Transverse colon (tissue), 4 donors: ENCODE measurements around the gene HOXB5. TPM values are rescaled to one million over a fixed set of nuclear protein-coding genes. Genes with fewer than 3 reads are reported as not detected.
A peak's percentile ranks its signal among the peaks of the same experiment; 100 is the strongest.

Source experiments
- DNase-seq: peaks from one replicate; pipeline ENCODE4 v3.0.0-alpha.2; 2019
- H3K27ac ChIP-seq, 4 donors: fragments of 200-600 bp; sonication (generic); 2 replicates each; pipeline ENCODE4 v1.5.1; 2016 to 2018; ENCODE audit warnings: inconsistent platforms in 4 of 4
- H3K27me3 ChIP-seq: fragments of 200-600 bp; sonication (generic); 2 replicates; pipeline ENCODE4 v1.5.1; 2017; ENCODE audit warnings: inconsistent platforms
- H3K36me3 ChIP-seq, 4 donors: fragments of 200-600 bp; sonication (generic); 2 replicates each; pipeline ENCODE4 v1.5.1; 2017 to 2019; ENCODE audit warnings: inconsistent platforms in 4 of 4
- H3K4me1 ChIP-seq, 4 donors: fragments of 200-600 bp; sonication (generic); 2 replicates each; pipeline ENCODE4 v1.5.1; 2017 to 2020; ENCODE audit warnings: inconsistent platforms in 4 of 4
- H3K4me3 ChIP-seq, 4 donors: fragments of 200-600 bp; sonication (generic); 1 replicate in 1 of 4; 2 replicates in 3 of 4; pipeline versions ENCODE4 v1.5.1 to v1.6.1; 2017 to 2019; ENCODE audit warnings: inconsistent platforms in 4 of 4
- H3K9me3 ChIP-seq, 2 donors: fragments of 200-600 bp; sonication (generic); 2 replicates each; pipeline ENCODE4 v1.5.1; 2017 to 2019; ENCODE audit warnings: inconsistent platforms in 2 of 2
- EP300 ChIP-seq: sonication (generic); formaldehyde crosslinking; IDR thresholded peaks from one replicate; pipeline ENCODE4 v1.6.1; 2017; ENCODE audit warnings: antibody characterized with exemption, low read depth
- POLR2A ChIP-seq: fragments of 450-650 bp; IDR thresholded peaks from one replicate; pipeline ENCODE4 v1.6.1; 2016; ENCODE audit warnings: antibody characterized with exemption, mild to moderate bottlenecking, moderate library complexity
- POLR2AphosphoS5 ChIP-seq, 3 donors: sonication (generic); formaldehyde crosslinking; IDR thresholded peaks; one replicate each; pipeline ENCODE4 v1.6.1; 2016; ENCODE audit warnings: antibody characterized with exemption in 3 of 3
- WGBS, 2 donors: methylation state at CpG; one replicate each; pipeline ENCODE4 v1.1.5; 2018; ENCODE audit warnings: low coverage in 1 of 2; 5-methylcytosine and 5-hydroxymethylcytosine counted together
- in situ Hi-C, 4 donors: fragments of 200-750 bp; cut with MboI; loops; one replicate each; pipeline versions ENCODE4 v1.15.0 to v1.15.1; 2017; ENCODE audit warnings: low sequenced_read_pairs in 3 of 4, low pct_ligation_motif_present in 1 of 4, low pct_unique_long_range_greater_than_20kb in 1 of 4
- intact Hi-C: fragments of 100-400 bp; cut with DNase I; formaldehyde crosslinking; loops from one replicate; pipeline ENCODE4 v1.15.1; 2023; ENCODE audit warnings: low total_unique reads
- total RNA-seq, 4 donors: library from RNA; depleted of rRNA; stranded (reverse); fragments of >200 nt; gene quantifications; one replicate each; pipeline ENCODE4 v1.1.0, GENCODE V29; 2016
- TF ChIP-seq, protein P1 (sequence below), 5 experiments: fragments of 200-600 bp in 3 of 5; fragments of 450-650 bp in 2 of 5; sonication (generic) in 3 of 5; IDR thresholded peaks; 1 replicate in 2 of 5; 2 replicates in 3 of 5; pipeline ENCODE4 v1.5.1; 2016 to 2017; ENCODE audit warnings: antibody characterized with exemption in 5 of 5, inconsistent platforms in 3 of 5, mild to moderate bottlenecking in 2 of 5, moderate library complexity in 1 of 5

The HOXB5 gene
- total RNA-seq, 4 donors from 2014 or later, result 10.5 to 35.4 (median 18.7) TPM

DNA sequence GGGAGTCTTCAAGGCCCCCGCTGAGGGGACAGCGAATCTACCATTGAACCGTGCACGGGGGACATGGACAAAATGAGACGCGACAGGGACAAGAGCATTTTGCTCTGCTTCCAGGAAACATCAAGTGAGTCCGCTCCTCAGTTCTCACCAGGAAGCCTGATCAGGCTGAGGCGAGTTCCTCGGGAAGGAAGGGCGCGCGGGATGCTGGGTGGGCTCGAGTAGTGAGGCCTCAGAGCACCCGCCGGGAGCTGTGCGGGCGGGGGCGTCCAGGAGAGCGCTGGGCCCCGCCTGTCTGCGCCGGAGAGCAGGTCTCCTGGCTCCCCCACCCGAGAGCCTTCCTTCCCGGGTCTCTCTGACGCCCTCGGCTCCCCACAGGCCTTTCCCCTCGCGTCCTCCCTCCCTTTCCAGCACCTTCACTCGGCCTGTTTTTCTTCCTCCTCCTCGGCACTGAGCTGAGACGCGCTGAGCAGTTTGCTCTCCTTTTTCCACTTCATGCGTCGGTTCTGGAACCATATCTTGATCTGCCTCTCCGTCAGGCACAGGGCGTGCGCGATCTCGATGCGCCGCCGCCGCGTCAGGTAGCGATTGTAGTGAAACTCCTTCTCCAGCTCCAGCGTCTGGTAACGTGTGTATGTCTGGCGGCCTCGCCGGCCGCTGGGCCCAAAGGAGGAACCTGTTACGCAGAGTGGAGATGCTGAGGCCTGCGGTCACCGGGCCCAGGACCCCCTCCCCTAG lies 2.6 kb upstream of the HOXB5 start:
- no peak for DNase-seq
- Histone ChIP-seq H3K4me1 (peaks cover 15 to 91% (median 50%) of the 10 kb centered on the region in 4 donors), H3K27me3 (peaks cover 5% of the 10 kb centered on the region), H3K36me3 (peaks cover 0 to 5% (median 0%) of the 10 kb centered on the region in 4 donors), H3K9me3 (no peaks in the 10 kb centered on the region), H3K27ac (peak overlapping the region; percentile 89 to 95 (median 92)), H3K4me3 (peak overlapping the region; percentile 26 to 57 (median 44))
- intact Hi-C loops (loop anchor here (5.0 kb wide), 1 partner anchor 244 kb away; no protein-coding TSS in a partner anchor), in situ Hi-C loops (loop anchor here in 2 of 4 donors (10.0 kb wide), 2 partner anchors 101 to 251 kb away; no protein-coding TSS in a partner anchor)
- 31 to 50% methylated on average over 9 to 50 of the region's 54 CpGs for WGBS, 2 donors
- TF ChIP-seq EP300 (no peak), POLR2AphosphoS5 (IDR thresholded peaks at IDR 0.05) (no peak), POLR2A (no peak)
- TF ChIP-seq, protein P1, sequence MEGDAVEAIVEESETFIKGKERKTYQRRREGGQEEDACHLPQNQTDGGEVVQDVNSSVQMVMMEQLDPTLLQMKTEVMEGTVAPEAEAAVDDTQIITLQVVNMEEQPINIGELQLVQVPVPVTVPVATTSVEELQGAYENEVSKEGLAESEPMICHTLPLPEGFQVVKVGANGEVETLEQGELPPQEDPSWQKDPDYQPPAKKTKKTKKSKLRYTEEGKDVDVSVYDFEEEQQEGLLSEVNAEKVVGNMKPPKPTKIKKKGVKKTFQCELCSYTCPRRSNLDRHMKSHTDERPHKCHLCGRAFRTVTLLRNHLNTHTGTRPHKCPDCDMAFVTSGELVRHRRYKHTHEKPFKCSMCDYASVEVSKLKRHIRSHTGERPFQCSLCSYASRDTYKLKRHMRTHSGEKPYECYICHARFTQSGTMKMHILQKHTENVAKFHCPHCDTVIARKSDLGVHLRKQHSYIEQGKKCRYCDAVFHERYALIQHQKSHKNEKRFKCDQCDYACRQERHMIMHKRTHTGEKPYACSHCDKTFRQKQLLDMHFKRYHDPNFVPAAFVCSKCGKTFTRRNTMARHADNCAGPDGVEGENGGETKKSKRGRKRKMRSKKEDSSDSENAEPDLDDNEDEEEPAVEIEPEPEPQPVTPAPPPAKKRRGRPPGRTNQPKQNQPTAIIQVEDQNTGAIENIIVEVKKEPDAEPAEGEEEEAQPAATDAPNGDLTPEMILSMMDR (IDR thresholded peaks at IDR 0.05), result no peak

DNA sequence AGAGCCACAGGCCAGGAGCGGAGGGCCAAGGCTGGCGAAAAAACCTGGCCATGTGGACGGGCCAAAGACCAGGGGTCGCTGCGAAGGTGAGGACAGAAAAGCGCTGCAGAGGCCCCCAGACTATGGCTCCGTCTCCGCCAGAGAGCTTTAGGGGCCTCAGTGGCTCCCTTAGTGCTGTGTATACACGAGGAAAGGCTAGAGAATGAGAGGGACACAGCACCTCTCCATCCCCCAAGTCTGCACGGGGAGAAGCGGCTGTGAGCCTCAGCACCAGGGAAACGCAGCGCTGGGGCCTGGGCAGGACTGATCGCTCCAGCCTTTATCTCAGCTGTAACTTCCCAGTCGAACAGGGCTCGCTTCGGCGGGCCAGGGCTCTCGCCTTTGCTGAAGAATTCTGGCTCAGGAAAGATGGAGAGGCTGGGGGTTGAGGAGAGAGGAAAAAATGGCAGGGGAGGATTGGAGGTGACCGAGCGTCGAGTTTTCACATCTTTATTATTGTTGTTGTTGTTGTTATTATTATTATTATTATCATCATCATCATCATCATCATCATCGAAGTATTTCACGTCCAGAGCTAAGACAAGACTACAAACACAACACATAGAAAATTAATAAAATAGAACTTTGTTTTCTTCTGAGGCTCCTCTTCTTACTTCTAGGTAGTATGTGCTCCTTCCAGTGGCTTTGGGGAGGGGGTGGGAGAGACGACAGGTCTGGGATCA lies 1.9 kb upstream of the HOXB5 start:
- H3K36me3 ChIP-seq, result peaks cover 0 to 5% (median 0%) of the 10 kb centered on the region in 4 donors
- no peak for DNase-seq
- TF ChIP-seq EP300 (no peak), POLR2AphosphoS5 (IDR thresholded peaks at IDR 0.05) (no peak), POLR2A (no peak)
- TF ChIP-seq, protein P1 (IDR thresholded peaks at IDR 0.05), result no peak
- H3K4me1 ChIP-seq, result peaks cover 15 to 91% (median 50%) of the 10 kb centered on the region in 4 donors
- H3K27me3 ChIP-seq, result peaks cover 5% of the 10 kb centered on the region
- in situ Hi-C loops, result loop anchor here in 2 of 4 donors (10.0 kb wide), 2 partner anchors 101 to 251 kb away; no protein-coding TSS in a partner anchor
- intact Hi-C loops, result loop anchor here (5.0 kb wide), 1 partner anchor 243 kb away; no protein-coding TSS in a partner anchor
- peak overlapping the region; percentile 89 to 95 (median 92) for H3K27ac ChIP-seq
- H3K9me3 ChIP-seq, result no peaks in the 10 kb centered on the region
- H3K4me3 ChIP-seq, result peak overlapping the region in 2 of 4 donors; percentile 45 to 64
- 66 to 76% methylated on average over 12 to 25 of the region's 25 CpGs for WGBS, 2 donors

DNA sequence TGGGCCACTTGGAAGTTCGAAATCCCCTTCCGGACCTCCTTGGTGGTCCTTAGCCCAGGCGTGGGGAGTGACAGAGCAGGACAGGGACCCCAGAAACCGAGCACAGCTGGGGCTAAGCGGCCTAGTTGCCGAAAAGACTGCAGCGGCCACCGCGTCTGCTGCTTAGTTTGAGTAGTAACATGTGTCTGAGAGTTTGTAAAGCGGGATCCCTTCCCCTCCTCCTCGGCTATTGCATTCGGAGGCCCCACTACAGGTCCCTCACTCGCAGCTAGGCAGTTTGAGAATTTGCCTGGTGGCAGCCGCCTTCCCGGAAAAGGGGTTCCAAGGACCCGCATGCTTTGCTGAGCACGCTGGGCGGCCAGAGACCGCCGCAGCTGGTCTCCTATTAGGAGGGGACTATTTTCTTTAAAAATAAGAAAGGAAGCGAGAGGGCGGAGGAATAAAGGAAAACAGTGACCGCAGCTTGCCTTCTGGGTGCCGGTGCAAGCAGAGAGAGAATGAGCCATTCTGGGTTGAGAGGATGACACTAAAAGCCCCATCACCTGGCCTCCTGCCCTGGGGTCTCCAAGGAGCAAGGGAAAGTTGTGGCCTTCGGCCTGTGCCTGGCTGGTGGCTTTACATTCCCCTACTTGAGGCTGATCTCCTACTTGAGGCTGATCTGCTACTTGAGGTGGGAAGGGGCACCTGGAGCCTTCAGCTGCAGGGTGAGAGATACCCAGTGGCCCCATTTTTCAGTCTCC lies 1.1 kb upstream of the HOXB5 start:
- H3K27ac ChIP-seq, result peak overlapping the region; percentile 89 to 95 (median 92)
- no peaks in the 10 kb centered on the region for H3K9me3 ChIP-seq
- H3K36me3 ChIP-seq, result peaks cover 0 to 5% (median 0%) of the 10 kb centered on the region in 4 donors
- TF ChIP-seq POLR2AphosphoS5 (IDR thresholded peaks at IDR 0.05) (no peak), EP300 (no peak), POLR2A (no peak)
- TF ChIP-seq, protein P1 (IDR thresholded peaks at IDR 0.05), result no peak
- H3K27me3 ChIP-seq, result peaks cover 5% of the 10 kb centered on the region
- in situ Hi-C loops (loop anchor here in 2 of 4 donors (5.0 to 10.0 kb wide), 3 partner anchors 100 to 250 kb away; no protein-coding TSS in a partner anchor), intact Hi-C loops (loop anchor here (5.0 kb wide), 1 partner anchor 242 kb away; no protein-coding TSS in a partner anchor)
- 64 to 68% methylated on average over 3 to 25 of the region's 25 CpGs for WGBS, 2 donors
- peaks cover 10 to 86% (median 46%) of the 10 kb centered on the region in 4 donors for H3K4me1 ChIP-seq
- H3K4me3 ChIP-seq, result peak overlapping the region in 2 of 4 donors; percentile 43 to 64
- DNase-seq, result no peak
